ENCODE measurements around the gene ATXN1.
A peak's percentile ranks its signal among the peaks of the same experiment; 100 is the strongest.

DNA sequence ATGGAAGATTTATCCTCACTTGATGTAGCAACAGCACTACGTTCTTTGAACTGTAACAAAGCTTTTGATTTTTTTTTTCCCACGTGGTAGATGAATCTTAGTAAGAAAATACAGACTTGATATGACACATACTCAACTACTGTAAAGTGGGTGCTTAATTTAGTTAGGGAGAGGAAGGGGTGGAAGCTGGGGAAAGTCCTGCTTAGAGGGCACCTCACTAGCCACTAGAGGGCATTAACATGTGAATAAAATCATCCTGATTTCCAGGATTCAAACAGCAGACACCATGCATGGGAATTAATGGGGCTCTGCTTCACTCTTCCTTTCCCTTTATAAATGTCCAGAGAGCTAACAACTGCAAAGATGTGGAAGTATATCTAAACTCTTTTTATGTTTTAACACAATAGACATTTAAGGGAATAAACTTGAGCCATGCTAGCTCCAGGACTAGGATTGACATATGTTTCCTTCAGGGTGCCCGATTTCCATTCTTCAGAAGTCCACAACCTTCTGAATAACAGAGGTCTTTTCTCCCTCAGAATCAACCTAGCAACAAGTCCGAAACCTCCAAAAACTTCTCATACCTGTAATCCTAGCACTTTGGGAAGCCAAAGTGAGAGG is 250.1 kb downstream of the ATXN1 start:
- TF ChIP-seq, protein P1, sequence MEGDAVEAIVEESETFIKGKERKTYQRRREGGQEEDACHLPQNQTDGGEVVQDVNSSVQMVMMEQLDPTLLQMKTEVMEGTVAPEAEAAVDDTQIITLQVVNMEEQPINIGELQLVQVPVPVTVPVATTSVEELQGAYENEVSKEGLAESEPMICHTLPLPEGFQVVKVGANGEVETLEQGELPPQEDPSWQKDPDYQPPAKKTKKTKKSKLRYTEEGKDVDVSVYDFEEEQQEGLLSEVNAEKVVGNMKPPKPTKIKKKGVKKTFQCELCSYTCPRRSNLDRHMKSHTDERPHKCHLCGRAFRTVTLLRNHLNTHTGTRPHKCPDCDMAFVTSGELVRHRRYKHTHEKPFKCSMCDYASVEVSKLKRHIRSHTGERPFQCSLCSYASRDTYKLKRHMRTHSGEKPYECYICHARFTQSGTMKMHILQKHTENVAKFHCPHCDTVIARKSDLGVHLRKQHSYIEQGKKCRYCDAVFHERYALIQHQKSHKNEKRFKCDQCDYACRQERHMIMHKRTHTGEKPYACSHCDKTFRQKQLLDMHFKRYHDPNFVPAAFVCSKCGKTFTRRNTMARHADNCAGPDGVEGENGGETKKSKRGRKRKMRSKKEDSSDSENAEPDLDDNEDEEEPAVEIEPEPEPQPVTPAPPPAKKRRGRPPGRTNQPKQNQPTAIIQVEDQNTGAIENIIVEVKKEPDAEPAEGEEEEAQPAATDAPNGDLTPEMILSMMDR (conservative IDR thresholded peaks at IDR 0.05; ENCODE audit: low read depth in 2 of 2), result peak; percentile 62 to 67
- TF ChIP-seq JUNB (IDR thresholded peaks at IDR 0.05; ENCODE audit: unreplicated experiment) (no peak), POLR2AphosphoS5 (IDR thresholded peaks at IDR 0.05; ENCODE audit: low read depth) (no peak), CREB1 (CRISPR knock-in tag; IDR thresholded peaks at IDR 0.05; ENCODE audit: low read depth) (no peak), ZNF114 (CRISPR knock-in tag; IDR thresholded peaks at IDR 0.05) (no peak), EZH2 (IDR thresholded peaks at IDR 0.05; ENCODE audit: low read depth, unreplicated experiment) (no peak), EZH2phosphoT487 (IDR thresholded peaks at IDR 0.05; ENCODE audit: unreplicated experiment) (no peak), STAT1 (IDR thresholded peaks at IDR 0.05; ENCODE audit: unreplicated experiment) (no peak), ZNF331 (CRISPR knock-in tag; IDR thresholded peaks at IDR 0.05; ENCODE audit: low read depth) (no peak)
- TF ChIP-seq, protein P2, sequence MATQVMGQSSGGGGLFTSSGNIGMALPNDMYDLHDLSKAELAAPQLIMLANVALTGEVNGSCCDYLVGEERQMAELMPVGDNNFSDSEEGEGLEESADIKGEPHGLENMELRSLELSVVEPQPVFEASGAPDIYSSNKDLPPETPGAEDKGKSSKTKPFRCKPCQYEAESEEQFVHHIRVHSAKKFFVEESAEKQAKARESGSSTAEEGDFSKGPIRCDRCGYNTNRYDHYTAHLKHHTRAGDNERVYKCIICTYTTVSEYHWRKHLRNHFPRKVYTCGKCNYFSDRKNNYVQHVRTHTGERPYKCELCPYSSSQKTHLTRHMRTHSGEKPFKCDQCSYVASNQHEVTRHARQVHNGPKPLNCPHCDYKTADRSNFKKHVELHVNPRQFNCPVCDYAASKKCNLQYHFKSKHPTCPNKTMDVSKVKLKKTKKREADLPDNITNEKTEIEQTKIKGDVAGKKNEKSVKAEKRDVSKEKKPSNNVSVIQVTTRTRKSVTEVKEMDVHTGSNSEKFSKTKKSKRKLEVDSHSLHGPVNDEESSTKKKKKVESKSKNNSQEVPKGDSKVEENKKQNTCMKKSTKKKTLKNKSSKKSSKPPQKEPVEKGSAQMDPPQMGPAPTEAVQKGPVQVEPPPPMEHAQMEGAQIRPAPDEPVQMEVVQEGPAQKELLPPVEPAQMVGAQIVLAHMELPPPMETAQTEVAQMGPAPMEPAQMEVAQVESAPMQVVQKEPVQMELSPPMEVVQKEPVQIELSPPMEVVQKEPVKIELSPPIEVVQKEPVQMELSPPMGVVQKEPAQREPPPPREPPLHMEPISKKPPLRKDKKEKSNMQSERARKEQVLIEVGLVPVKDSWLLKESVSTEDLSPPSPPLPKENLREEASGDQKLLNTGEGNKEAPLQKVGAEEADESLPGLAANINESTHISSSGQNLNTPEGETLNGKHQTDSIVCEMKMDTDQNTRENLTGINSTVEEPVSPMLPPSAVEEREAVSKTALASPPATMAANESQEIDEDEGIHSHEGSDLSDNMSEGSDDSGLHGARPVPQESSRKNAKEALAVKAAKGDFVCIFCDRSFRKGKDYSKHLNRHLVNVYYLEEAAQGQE (IDR thresholded peaks at IDR 0.05; ENCODE audit: unreplicated experiment), result no peak

All from GM23338 (cell line).